ENCODE measurements around the gene SORBS2.

Gene SORBS2

GRCh38 chr4:185773419-185773818, 38.6 kb downstream of the SORBS2 start:
- Histone ChIP-seq H3K4me3 (ENCODE audit: low read depth, low read length) (peak overlapping the region; percentile 66), H3K36me3 (ENCODE audit: control insufficient read depth, insufficient read depth, low read length) (no peaks in the 10 kb centered on the region), H3K27ac (ENCODE audit: low read depth, low read length) (peak overlapping the region; percentile 0), H3K9ac (ENCODE audit: low read depth, low read length) (0 out of 2 replicates have a peak overlapping the region, but pooled peaks have one; percentile 11), H3K27me3 (ENCODE audit: control insufficient read depth, insufficient read depth, low read length) (no peaks in the 10 kb centered on the region), H3K4me1 (ENCODE audit: control insufficient read depth, insufficient read depth, low read length) (peaks cover 50% of the 10 kb centered on the region), H3K9me3 (ENCODE audit: control insufficient read depth, insufficient read depth, low read length) (no peaks in the 10 kb centered on the region)

GRCh38 chr4:185772391-185773093, 39.5 kb downstream of the SORBS2 start:
- H3K9ac ChIP-seq (ENCODE audit: low read depth, low read length), result 0 out of 2 replicates have a peak overlapping the region, but pooled peaks have one; percentile 2
- H3K36me3 ChIP-seq (ENCODE audit: control insufficient read depth, insufficient read depth, low read length), result no peaks in the 10 kb centered on the region
- no peaks in the 10 kb centered on the region for H3K27me3 ChIP-seq (ENCODE audit: control insufficient read depth, insufficient read depth, low read length)
- no peaks in the 10 kb centered on the region for H3K9me3 ChIP-seq (ENCODE audit: control insufficient read depth, insufficient read depth, low read length)
- peak overlapping the region; percentile 66 for H3K4me3 ChIP-seq (ENCODE audit: low read depth, low read length)
- H3K4me1 ChIP-seq (ENCODE audit: control insufficient read depth, insufficient read depth, low read length), result peaks cover 47% of the 10 kb centered on the region
- H3K27ac ChIP-seq (ENCODE audit: low read depth, low read length), result no peak overlapping the region

GRCh38 chr4:185771711-185772390, 40.1 kb downstream of the SORBS2 start:
- peak overlapping the region; percentile 0; the same call in 1 of the 2 replicates for H3K4me3 ChIP-seq (ENCODE audit: low read depth, low read length)
- no peaks in the 10 kb centered on the region for H3K9me3 ChIP-seq (ENCODE audit: control insufficient read depth, insufficient read depth, low read length)

DNA sequence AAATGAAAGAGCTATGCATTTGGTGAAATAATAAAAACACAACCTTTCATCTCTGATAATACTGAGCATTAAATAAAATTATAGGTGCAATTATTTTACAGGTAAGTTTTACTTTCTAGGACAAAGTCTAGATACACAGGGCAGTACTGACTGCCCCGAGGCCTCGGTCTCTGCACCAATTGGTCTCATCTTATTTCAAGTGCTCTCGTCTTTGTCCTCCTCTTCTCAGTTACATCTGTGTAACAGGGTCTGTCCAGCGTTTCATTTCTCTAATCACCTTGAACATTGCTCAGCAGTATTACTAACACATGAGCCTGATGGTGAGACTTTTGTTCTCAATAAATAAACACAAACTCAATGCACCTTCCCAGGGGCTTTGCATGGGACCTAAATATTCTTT, 44.5 kb downstream of the SORBS2 start:
- no peak overlapping the region for H3K9ac ChIP-seq (ENCODE audit: low read depth, low read length)
- H3K4me1 ChIP-seq (ENCODE audit: control insufficient read depth, insufficient read depth, low read length), result peaks cover 8% of the 10 kb centered on the region
- no peaks in the 10 kb centered on the region for H3K36me3 ChIP-seq (ENCODE audit: control insufficient read depth, insufficient read depth, low read length)
- H3K4me3 ChIP-seq (ENCODE audit: low read depth, low read length), result no peak overlapping the region
- H3K27me3 ChIP-seq (ENCODE audit: control insufficient read depth, insufficient read depth, low read length), result no peaks in the 10 kb centered on the region
- no peaks in the 10 kb centered on the region for H3K9me3 ChIP-seq (ENCODE audit: control insufficient read depth, insufficient read depth, low read length)
- no peak overlapping the region for H3K27ac ChIP-seq (ENCODE audit: low read depth, low read length)

More at GRCh38 chr4:185771711-185772390, 40.1 kb downstream of the SORBS2 start:
- Histone ChIP-seq H3K9ac (ENCODE audit: low read depth, low read length) (0 out of 2 replicates have a peak overlapping the region, but pooled peaks have one; percentile 2), H3K27ac (ENCODE audit: low read depth, low read length) (no peak overlapping the region), H3K36me3 (ENCODE audit: control insufficient read depth, insufficient read depth, low read length) (no peaks in the 10 kb centered on the region), H3K27me3 (ENCODE audit: control insufficient read depth, insufficient read depth, low read length) (no peaks in the 10 kb centered on the region), H3K4me1 (ENCODE audit: control insufficient read depth, insufficient read depth, low read length) (peaks cover 47% of the 10 kb centered on the region)

GRCh38 chr4:185764876-185765275, 47.1 kb downstream of the SORBS2 start:
- Histone ChIP-seq H3K9ac (ENCODE audit: low read depth, low read length) (no peak overlapping the region), H3K4me3 (ENCODE audit: low read depth, low read length) (no peak overlapping the region), H3K27ac (ENCODE audit: low read depth, low read length) (no peak overlapping the region), H3K4me1 (ENCODE audit: control insufficient read depth, insufficient read depth, low read length) (0 out of 2 replicates have a peak, but pooled peaks cover 6% of the 10 kb centered on the region), H3K27me3 (ENCODE audit: control insufficient read depth, insufficient read depth, low read length) (no peaks in the 10 kb centered on the region), H3K9me3 (ENCODE audit: control insufficient read depth, insufficient read depth, low read length) (no peaks in the 10 kb centered on the region), H3K36me3 (ENCODE audit: control insufficient read depth, insufficient read depth, low read length) (no peaks in the 10 kb centered on the region)

GRCh38 chr4:185761352-185762235, 50.4 kb downstream of the SORBS2 start:
- no peaks in the 10 kb centered on the region for H3K36me3 ChIP-seq (ENCODE audit: control insufficient read depth, insufficient read depth, low read length)
- no peaks in the 10 kb centered on the region for H3K9me3 ChIP-seq (ENCODE audit: control insufficient read depth, insufficient read depth, low read length)
- no peaks in the 10 kb centered on the region for H3K27me3 ChIP-seq (ENCODE audit: control insufficient read depth, insufficient read depth, low read length)
- no peak overlapping the region for H3K4me3 ChIP-seq (ENCODE audit: low read depth, low read length)
- 0 out of 2 replicates have a peak, but pooled peaks cover 6% of the 10 kb centered on the region for H3K4me1 ChIP-seq (ENCODE audit: control insufficient read depth, insufficient read depth, low read length)
- H3K9ac ChIP-seq (ENCODE audit: low read depth, low read length), result no peak overlapping the region
- no peak overlapping the region for H3K27ac ChIP-seq (ENCODE audit: low read depth, low read length)

DNA sequence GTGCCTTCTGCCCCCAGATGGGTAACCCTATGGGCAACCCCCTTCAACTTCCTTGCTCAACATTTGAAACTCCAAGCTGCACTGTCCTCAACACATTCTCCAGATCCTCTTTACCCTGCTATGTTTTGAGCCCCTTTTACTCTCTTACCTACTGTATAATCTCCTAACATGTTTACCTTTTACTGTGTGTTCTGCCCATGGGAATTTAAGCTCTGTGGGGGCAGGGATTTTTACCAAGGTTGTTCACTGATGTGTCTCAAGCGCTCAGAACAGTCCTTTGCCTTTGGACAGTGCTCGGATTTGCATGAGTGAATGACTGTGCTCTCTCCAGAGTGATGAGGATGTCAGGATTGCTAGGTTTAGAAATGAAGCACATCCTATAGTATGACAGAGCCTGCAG, 53.2 kb downstream of the SORBS2 start:
- no peak overlapping the region for H3K27ac ChIP-seq (ENCODE audit: low read depth, low read length)
- no peaks in the 10 kb centered on the region for H3K27me3 ChIP-seq (ENCODE audit: control insufficient read depth, insufficient read depth, low read length)
- no peaks in the 10 kb centered on the region for H3K9me3 ChIP-seq (ENCODE audit: control insufficient read depth, insufficient read depth, low read length)
- H3K4me1 ChIP-seq (ENCODE audit: control insufficient read depth, insufficient read depth, low read length), result peaks cover 6% of the 10 kb centered on the region; the same call in 1 of the 2 replicates
- H3K9ac ChIP-seq (ENCODE audit: low read depth, low read length), result no peak overlapping the region
- no peak overlapping the region for H3K4me3 ChIP-seq (ENCODE audit: low read depth, low read length)
- no peaks in the 10 kb centered on the region for H3K36me3 ChIP-seq (ENCODE audit: control insufficient read depth, insufficient read depth, low read length)

DNA sequence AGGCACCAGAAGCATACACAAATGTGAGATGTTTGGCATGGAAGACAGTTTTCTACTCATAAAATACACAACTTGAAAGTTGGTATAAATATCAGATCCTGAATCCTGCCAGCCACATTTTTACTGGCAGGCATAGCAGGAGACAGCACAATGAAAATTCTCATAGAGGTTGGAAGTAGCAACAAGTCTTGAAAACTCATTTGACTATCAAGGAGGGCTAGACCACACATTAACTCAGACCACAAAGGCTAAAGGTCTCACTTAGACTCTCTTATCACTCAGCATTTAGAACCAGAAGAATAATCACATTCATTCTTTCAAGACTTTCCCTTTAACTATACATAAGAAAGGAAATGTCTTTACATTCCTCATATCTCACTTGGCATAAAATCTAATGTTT, 56.5 kb downstream of the SORBS2 start:
- Histone ChIP-seq H3K27me3 (ENCODE audit: control insufficient read depth, insufficient read depth, low read length) (no peaks in the 10 kb centered on the region), H3K27ac (ENCODE audit: low read depth, low read length) (no peak overlapping the region), H3K36me3 (ENCODE audit: control insufficient read depth, insufficient read depth, low read length) (no peaks in the 10 kb centered on the region), H3K9ac (ENCODE audit: low read depth, low read length) (no peak overlapping the region), H3K9me3 (ENCODE audit: control insufficient read depth, insufficient read depth, low read length) (no peaks in the 10 kb centered on the region), H3K4me3 (ENCODE audit: low read depth, low read length) (no peak overlapping the region), H3K4me1 (ENCODE audit: control insufficient read depth, insufficient read depth, low read length) (no peaks in the 10 kb centered on the region; the same call in 1 of the 2 replicates)

GRCh38 chr4:185754961-185755360, 57.0 kb downstream of the SORBS2 start:
- H3K27ac ChIP-seq (ENCODE audit: low read depth, low read length), result no peak overlapping the region
- H3K36me3 ChIP-seq (ENCODE audit: control insufficient read depth, insufficient read depth, low read length), result no peaks in the 10 kb centered on the region
- no peak overlapping the region for H3K9ac ChIP-seq (ENCODE audit: low read depth, low read length)
- no peaks in the 10 kb centered on the region; the same call in 1 of the 2 replicates for H3K4me1 ChIP-seq (ENCODE audit: control insufficient read depth, insufficient read depth, low read length)
- no peak overlapping the region for H3K4me3 ChIP-seq (ENCODE audit: low read depth, low read length)
- no peaks in the 10 kb centered on the region for H3K27me3 ChIP-seq (ENCODE audit: control insufficient read depth, insufficient read depth, low read length)
- H3K9me3 ChIP-seq (ENCODE audit: control insufficient read depth, insufficient read depth, low read length), result no peaks in the 10 kb centered on the region

GRCh38 chr4:185752872-185753271, 59.1 kb downstream of the SORBS2 start:
- no peaks in the 10 kb centered on the region for H3K36me3 ChIP-seq (ENCODE audit: control insufficient read depth, insufficient read depth, low read length)
- no peak overlapping the region for H3K4me3 ChIP-seq (ENCODE audit: low read depth, low read length)
- no peak overlapping the region for H3K27ac ChIP-seq (ENCODE audit: low read depth, low read length)
- no peaks in the 10 kb centered on the region for H3K27me3 ChIP-seq (ENCODE audit: control insufficient read depth, insufficient read depth, low read length)
- H3K9ac ChIP-seq (ENCODE audit: low read depth, low read length), result no peak overlapping the region
- H3K9me3 ChIP-seq (ENCODE audit: control insufficient read depth, insufficient read depth, low read length), result no peaks in the 10 kb centered on the region
- H3K4me1 ChIP-seq (ENCODE audit: control insufficient read depth, insufficient read depth, low read length), result no peaks in the 10 kb centered on the region; the same call in 1 of the 2 replicates

Measured in HUES48 (cell line).